Measurements from ENCODE around the gene ZNF850.

Gene ZNF850

DNA sequence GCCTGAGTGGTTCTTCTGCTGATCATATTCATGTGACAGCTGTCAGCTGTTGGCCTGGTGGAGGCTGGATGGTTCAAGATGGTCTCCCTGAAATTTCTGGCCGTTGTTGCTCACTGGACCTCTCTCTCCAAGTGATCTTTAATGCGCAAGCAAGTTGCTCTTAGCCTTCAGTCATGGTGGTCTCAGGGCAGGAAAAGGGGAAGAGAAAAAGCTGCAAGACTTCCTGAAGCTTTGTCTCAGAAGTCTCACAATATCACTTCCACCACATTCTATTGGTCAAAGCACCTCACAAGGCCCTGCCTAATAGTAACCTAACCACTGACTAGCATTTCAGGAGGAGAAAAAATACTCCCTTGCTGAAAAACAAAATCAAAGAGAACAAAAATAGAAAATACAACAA, 86.8 kb downstream of the ZNF850 start:
- Histone ChIP-seq H3K9me3 (ENCODE audit: control insufficient read depth, low read length) (no peaks in the 10 kb centered on the region), H3K27me3 (ENCODE audit: control insufficient read depth, insufficient read depth, low read length) (no peaks in the 10 kb centered on the region), H3K79me2 (peaks cover 4% of the 10 kb centered on the region), H3K9ac (no peak overlapping the region), H3K4me2 (ENCODE audit: low read length) (no peak overlapping the region), H3K27ac (no peak overlapping the region), H3K36me3 (ENCODE audit: control insufficient read depth, insufficient read depth, low read length) (no peaks in the 10 kb centered on the region), H2AFZ (no peak overlapping the region), H3K4me1 (peaks cover 4% of the 10 kb centered on the region), H3K4me3 (ENCODE audit: low read depth, low read length) (no peak overlapping the region)
- TF ChIP-seq, protein P1, sequence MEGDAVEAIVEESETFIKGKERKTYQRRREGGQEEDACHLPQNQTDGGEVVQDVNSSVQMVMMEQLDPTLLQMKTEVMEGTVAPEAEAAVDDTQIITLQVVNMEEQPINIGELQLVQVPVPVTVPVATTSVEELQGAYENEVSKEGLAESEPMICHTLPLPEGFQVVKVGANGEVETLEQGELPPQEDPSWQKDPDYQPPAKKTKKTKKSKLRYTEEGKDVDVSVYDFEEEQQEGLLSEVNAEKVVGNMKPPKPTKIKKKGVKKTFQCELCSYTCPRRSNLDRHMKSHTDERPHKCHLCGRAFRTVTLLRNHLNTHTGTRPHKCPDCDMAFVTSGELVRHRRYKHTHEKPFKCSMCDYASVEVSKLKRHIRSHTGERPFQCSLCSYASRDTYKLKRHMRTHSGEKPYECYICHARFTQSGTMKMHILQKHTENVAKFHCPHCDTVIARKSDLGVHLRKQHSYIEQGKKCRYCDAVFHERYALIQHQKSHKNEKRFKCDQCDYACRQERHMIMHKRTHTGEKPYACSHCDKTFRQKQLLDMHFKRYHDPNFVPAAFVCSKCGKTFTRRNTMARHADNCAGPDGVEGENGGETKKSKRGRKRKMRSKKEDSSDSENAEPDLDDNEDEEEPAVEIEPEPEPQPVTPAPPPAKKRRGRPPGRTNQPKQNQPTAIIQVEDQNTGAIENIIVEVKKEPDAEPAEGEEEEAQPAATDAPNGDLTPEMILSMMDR (IDR thresholded peaks at IDR 0.05) = no peak

DNA sequence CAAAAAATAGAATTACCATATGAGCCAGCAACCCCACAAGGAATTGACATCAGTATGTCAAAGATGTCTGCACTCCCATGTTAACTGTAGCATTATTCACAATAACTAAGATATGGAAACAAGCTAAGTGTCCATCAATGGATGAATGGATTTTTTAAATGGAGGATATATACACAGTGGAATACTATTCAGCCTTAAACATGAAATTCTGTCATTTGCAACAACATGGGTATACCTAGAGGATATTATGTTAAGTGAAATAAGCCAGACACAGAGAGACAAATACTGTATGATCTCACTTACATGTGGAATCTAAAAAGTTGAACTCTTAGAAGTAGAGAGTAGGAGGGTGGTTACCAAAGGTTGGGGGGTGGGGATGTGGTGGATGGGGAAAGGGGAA, 93.2 kb downstream of the ZNF850 start:
- no peaks in the 10 kb centered on the region for H3K36me3 ChIP-seq (ENCODE audit: control insufficient read depth, insufficient read depth, low read length)
- no peak overlapping the region for H3K4me3 ChIP-seq (ENCODE audit: low read depth, low read length)
- no peak overlapping the region for H3K9ac ChIP-seq
- no peaks in the 10 kb centered on the region for H3K9me3 ChIP-seq (ENCODE audit: control insufficient read depth, low read length)
- no peaks in the 10 kb centered on the region for H3K27me3 ChIP-seq (ENCODE audit: control insufficient read depth, insufficient read depth, low read length)
- TF ChIP-seq, protein P1 (IDR thresholded peaks at IDR 0.05) = no peak
- no peaks in the 10 kb centered on the region for H3K4me1 ChIP-seq
- no peak overlapping the region for H2AFZ ChIP-seq
- H3K4me2 ChIP-seq (ENCODE audit: low read length) = no peak overlapping the region
- H3K27ac ChIP-seq = no peak overlapping the region
- peaks cover 6% of the 10 kb centered on the region for H3K79me2 ChIP-seq

DNA sequence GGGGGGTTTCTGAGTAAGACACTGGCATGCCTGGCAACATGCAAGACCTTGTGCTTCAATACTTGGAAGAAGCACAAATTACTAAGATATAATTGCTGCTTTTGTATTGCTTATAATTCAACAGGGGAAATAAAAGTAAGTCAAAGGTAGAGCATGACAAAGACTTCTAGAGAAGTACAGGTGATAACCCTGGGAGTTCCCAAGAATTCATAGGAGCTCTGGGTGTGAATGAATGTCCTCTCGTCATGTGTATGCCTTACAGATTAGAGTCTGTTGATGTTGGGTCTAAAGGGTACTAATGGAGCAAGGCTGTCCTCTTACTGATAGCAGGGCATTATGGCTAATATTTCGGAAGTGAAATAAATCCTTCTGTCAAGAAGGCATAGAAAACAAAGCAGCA, 98.4 kb downstream of the ZNF850 start:
- TF ChIP-seq, protein P1 (IDR thresholded peaks at IDR 0.05) = no peak
- no peaks in the 10 kb centered on the region for H3K4me1 ChIP-seq
- no peak overlapping the region for H2AFZ ChIP-seq
- no peak overlapping the region for H3K27ac ChIP-seq
- H3K27me3 ChIP-seq (ENCODE audit: control insufficient read depth, insufficient read depth, low read length) = no peaks in the 10 kb centered on the region
- H3K9me3 ChIP-seq (ENCODE audit: control insufficient read depth, low read length) = no peaks in the 10 kb centered on the region
- H3K79me2 ChIP-seq = peaks cover 6% of the 10 kb centered on the region
- no peak overlapping the region for H3K4me3 ChIP-seq (ENCODE audit: low read depth, low read length)
- H3K9ac ChIP-seq = no peak overlapping the region
- no peak overlapping the region for H3K4me2 ChIP-seq (ENCODE audit: low read length)
- H3K36me3 ChIP-seq (ENCODE audit: control insufficient read depth, insufficient read depth, low read length) = no peaks in the 10 kb centered on the region

DNA sequence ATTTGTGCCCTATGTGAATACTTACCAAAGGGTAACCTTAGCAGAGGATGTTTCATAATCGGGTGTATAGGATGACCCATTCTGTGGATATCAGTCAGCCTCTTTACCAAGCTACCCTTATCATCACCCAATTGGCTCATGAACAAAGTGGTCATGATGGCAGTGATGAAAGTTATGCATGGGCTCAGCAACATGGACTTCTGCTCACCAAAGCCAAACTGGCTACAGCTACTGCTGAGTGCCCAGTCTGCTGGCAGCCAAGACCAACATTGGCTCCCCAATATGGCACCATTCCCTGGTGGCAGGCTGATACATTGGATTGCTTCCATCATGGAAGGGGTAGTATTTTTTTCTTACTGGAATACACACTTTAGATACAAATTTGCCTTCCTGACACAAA, 100.2 kb downstream of the ZNF850 start:
- Histone ChIP-seq H3K4me2 (ENCODE audit: low read length) (no peak overlapping the region), H2AFZ (no peak overlapping the region), H3K4me3 (ENCODE audit: low read depth, low read length) (no peak overlapping the region), H3K4me1 (no peaks in the 10 kb centered on the region), H3K36me3 (ENCODE audit: control insufficient read depth, insufficient read depth, low read length) (no peaks in the 10 kb centered on the region), H3K9ac (no peak overlapping the region), H3K79me2 (peaks cover 6% of the 10 kb centered on the region), H3K9me3 (ENCODE audit: control insufficient read depth, low read length) (no peaks in the 10 kb centered on the region), H3K27me3 (ENCODE audit: control insufficient read depth, insufficient read depth, low read length) (no peaks in the 10 kb centered on the region), H3K27ac (no peak overlapping the region)
- TF ChIP-seq, protein P1 (IDR thresholded peaks at IDR 0.05) = no peak

DNA sequence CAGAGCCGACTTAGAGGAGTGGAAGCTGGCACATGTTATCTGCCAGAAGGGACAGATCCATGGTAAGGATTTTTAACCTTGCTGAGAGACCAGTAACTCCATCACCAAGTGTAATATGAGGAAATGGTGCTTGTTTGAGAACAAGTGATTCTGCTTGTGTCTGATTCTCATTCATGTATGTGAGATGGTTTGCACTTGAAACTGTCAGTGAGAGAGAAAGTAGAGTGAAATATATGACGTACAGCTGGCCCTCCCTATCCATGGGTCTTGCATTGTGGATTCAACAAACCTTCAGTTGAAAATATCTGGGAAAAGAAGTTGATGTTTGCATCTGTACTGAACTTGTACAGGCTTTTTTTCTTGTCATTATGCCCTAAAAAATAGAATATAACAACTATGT, 104.0 kb downstream of the ZNF850 start:
- no peaks in the 10 kb centered on the region for H3K4me1 ChIP-seq
- H3K4me2 ChIP-seq (ENCODE audit: low read length) = peak overlapping the region; percentile 45
- H2AFZ ChIP-seq = no peak overlapping the region
- no peaks in the 10 kb centered on the region for H3K9me3 ChIP-seq (ENCODE audit: control insufficient read depth, low read length)
- TF ChIP-seq, protein P1 (IDR thresholded peaks at IDR 0.05) = no peak
- H3K27ac ChIP-seq = no peak overlapping the region
- no peaks in the 10 kb centered on the region for H3K36me3 ChIP-seq (ENCODE audit: control insufficient read depth, insufficient read depth, low read length)
- no peaks in the 10 kb centered on the region for H3K79me2 ChIP-seq
- no peaks in the 10 kb centered on the region for H3K27me3 ChIP-seq (ENCODE audit: control insufficient read depth, insufficient read depth, low read length)
- no peak overlapping the region for H3K9ac ChIP-seq
- H3K4me3 ChIP-seq (ENCODE audit: low read depth, low read length) = no peak overlapping the region
